IPS DF 19.7 (cell line): Measurements from ENCODE around the gene FERMT2.
A peak's percentile ranks its signal among the peaks of the same experiment; 100 is the strongest.
"Not testable (repeated sequence)": the region's sequence is repeated elsewhere in the genome, so short reads cannot be mapped to it uniquely, and the experiment has no call there.

ENCODE experiments used
- DNase-seq: peaks from one replicate; pipeline ENCODE4 v3.0.0-alpha.2; 2013; ENCODE audit warnings: low read depth, low spot score

The FERMT2 gene

GRCh38 chr14:52900731-52901130 lies 50.1 kb downstream of the FERMT2 start:
- no peak for DNase-seq

GRCh38 chr14:52898496-52898895 lies 52.4 kb downstream of the FERMT2 start:
- no peak for DNase-seq

- DNase-seq: no peak
Observed at GRCh38 chr14:52895000-52895399, 55.9 kb downstream of the FERMT2 start.

GRCh38 chr14:52891800-52892199 lies 59.0 kb downstream of the FERMT2 start:
- no peak for DNase-seq

- DNase-seq: no peak
Observed at GRCh38 chr14:52888839-52889838, 61.7 kb downstream of the FERMT2 start.

- no peak for DNase-seq
Observed at GRCh38 chr14:52888159-52888558, 62.7 kb downstream of the FERMT2 start.

- no peak for DNase-seq
Observed at GRCh38 chr14:52885230-52885629, 65.6 kb downstream of the FERMT2 start.

GRCh38 chr14:52883658-52884057 lies 67.2 kb downstream of the FERMT2 start:
- DNase-seq: no peak

- DNase-seq: no peak
Observed at GRCh38 chr14:52882824-52883223, 68.0 kb downstream of the FERMT2 start.

GRCh38 chr14:52879958-52880357 lies 70.9 kb downstream of the FERMT2 start:
- DNase-seq: no peak

GRCh38 chr14:52878946-52879345 lies 71.9 kb downstream of the FERMT2 start:
- no peak for DNase-seq

GRCh38 chr14:52878469-52878868 lies 72.4 kb downstream of the FERMT2 start:
- no peak for DNase-seq

GRCh38 chr14:52877628-52878027 lies 73.2 kb downstream of the FERMT2 start:
- DNase-seq: no peak

GRCh38 chr14:52876806-52877205 lies 74.0 kb downstream of the FERMT2 start:
- DNase-seq: no peak

- DNase-seq: peak; percentile 45
Observed at GRCh38 chr14:52876311-52876710, 74.5 kb downstream of the FERMT2 start.

- no peak for DNase-seq
Observed at GRCh38 chr14:52875707-52876106, 75.1 kb downstream of the FERMT2 start.

GRCh38 chr14:52874389-52874788 lies 76.5 kb downstream of the FERMT2 start:
- no peak for DNase-seq

GRCh38 chr14:52873694-52874093 lies 77.2 kb downstream of the FERMT2 start:
- no peak for DNase-seq

GRCh38 chr14:52873065-52873464 lies 77.8 kb downstream of the FERMT2 start:
- DNase-seq: peak; percentile 28

GRCh38 chr14:52871606-52872005 lies 79.2 kb downstream of the FERMT2 start:
- DNase-seq: no peak

GRCh38 chr14:52868911-52869618 lies 81.8 kb downstream of the FERMT2 start:
- DNase-seq: no peak

GRCh38 chr14:52864893-52865292 lies 86.0 kb downstream of the FERMT2 start:
- not testable (repeated sequence) for DNase-seq

- no peak for DNase-seq
Observed at GRCh38 chr14:52863334-52863700, 87.5 kb downstream of the FERMT2 start.
